ENCODE results near the gene BUD23.
A peak's percentile ranks its signal among the peaks of the same experiment; 100 is the strongest.

Gene BUD23

DNA sequence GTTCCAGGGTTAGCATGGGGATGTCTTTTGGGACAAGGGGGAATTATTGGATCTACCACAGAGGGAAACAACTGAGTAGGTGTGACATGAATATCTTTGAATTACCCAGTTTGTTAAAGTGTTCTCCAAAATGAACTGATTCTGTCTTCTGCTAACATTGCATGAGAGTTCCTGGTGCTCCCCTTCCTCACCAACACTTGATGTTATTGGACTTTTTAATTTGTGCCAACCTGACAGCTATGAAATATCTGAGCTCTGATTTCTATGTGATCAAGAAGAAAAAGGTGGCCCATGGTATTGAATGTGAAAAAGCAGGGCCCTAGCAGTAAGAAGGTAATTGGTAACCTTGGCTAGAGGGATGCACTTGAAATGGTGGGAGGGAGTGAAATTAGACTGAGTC, 20.4 kb upstream of the BUD23 start:
- H3K27me3 ChIP-seq (ENCODE audit: insufficient read depth, low read length, poor library complexity): no peaks in the 10 kb centered on the region
- H4K20me1 ChIP-seq (ENCODE audit: insufficient read depth, low read length): no peaks in the 10 kb centered on the region
- H3K4me2 ChIP-seq (ENCODE audit: insufficient read depth, low read length): no peak overlapping the region

DNA sequence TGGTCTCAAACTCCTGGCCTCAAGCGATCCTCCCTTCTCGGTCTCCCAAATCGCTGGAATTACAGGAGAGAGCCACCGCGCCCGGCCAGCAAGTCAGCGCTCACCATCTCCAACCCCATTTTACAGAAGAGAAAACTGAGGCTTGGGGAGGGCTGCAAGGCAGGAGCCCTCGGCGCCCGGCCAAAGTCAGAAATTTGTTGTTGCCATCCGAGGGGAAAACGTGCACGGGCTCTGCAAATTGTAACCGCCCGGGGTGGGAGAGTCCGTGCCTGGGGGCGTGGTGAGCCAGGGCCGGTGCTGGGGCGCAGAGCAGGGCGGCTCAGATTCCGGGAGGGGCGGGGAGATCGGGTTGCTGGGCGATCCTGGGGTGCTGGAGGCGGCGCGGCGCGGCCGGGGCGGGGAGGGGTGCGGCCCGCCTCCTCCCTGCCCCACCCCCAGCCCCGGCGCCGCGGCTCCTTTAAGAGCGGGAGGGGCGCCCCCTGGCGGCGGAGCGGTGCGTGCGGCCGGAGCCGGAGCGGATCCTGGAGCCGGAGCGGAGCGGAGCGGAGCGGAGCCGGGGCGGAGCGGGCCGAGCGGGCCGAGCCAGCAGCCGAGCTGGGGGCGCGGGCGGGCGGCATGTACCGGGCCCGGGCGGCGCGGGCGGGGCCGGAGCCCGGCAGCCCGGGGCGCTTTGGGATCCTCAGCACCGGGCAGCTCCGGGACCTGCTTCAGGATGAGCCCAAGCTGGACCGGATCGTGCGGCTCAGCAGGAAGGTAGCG, 15.9 kb upstream of the BUD23 start, which contains the start of gene VPS37D:
VPS37D (plus strand) TSS at position 488 of the 759 bp plus-strand sequence; CDS start at position 616, 128 bp downstream.
- Histone ChIP-seq H3K9me3 (ENCODE audit: insufficient read depth, low read length, severe bottlenecking) (peaks cover 3% of the 10 kb centered on the region), H2AFZ (ENCODE audit: low read depth, low read length) (peak within 1 kb of the TSS; percentile 77), H3K9ac (ENCODE audit: low read depth, low read length) (peak within 1 kb of the TSS; percentile 59), H3K36me3 (ENCODE audit: insufficient read depth, low read length) (no peaks in the 10 kb centered on the region), H3K79me2 (ENCODE audit: insufficient read depth, low read length) (no peaks in the 10 kb centered on the region), H3K4me1 (ENCODE audit: insufficient read depth, low read length) (peaks cover 11% of the 10 kb centered on the region), H3K4me2 (ENCODE audit: insufficient read depth, low read length) (peak within 1 kb of the TSS; percentile 76), H3K27me3 (ENCODE audit: insufficient read depth, low read length, poor library complexity) (peaks cover 6% of the 10 kb centered on the region), H3K27ac (ENCODE audit: low read length) (no peak within 1 kb of the TSS), H3K4me3 (ENCODE audit: low read depth in 1 of 2, low read length in 2 of 2) (peak within 1 kb of the TSS; percentile 2 to 56; a peak in 3 of 4 replicates), H4K20me1 (ENCODE audit: insufficient read depth, low read length) (no peaks in the 10 kb centered on the region)
- ATAC-seq (ENCODE audit: insufficient read depth, low read depth): peak; percentile 92
- peak; percentile 86 for DNase-seq
- TF ChIP-seq, protein P1, sequence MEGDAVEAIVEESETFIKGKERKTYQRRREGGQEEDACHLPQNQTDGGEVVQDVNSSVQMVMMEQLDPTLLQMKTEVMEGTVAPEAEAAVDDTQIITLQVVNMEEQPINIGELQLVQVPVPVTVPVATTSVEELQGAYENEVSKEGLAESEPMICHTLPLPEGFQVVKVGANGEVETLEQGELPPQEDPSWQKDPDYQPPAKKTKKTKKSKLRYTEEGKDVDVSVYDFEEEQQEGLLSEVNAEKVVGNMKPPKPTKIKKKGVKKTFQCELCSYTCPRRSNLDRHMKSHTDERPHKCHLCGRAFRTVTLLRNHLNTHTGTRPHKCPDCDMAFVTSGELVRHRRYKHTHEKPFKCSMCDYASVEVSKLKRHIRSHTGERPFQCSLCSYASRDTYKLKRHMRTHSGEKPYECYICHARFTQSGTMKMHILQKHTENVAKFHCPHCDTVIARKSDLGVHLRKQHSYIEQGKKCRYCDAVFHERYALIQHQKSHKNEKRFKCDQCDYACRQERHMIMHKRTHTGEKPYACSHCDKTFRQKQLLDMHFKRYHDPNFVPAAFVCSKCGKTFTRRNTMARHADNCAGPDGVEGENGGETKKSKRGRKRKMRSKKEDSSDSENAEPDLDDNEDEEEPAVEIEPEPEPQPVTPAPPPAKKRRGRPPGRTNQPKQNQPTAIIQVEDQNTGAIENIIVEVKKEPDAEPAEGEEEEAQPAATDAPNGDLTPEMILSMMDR (IDR thresholded peaks at IDR 0.05; ENCODE audit: borderline replicate concordance, extremely low read depth, low read length, poor library complexity, severe bottlenecking): peak; percentile 82
- TF ChIP-seq EZH2 (IDR thresholded peaks at IDR 0.05; ENCODE audit: borderline replicate concordance, low read depth, low read length, severe bottlenecking): no peak

More for the DNA sequence above, 20.4 kb upstream of the BUD23 start:
- peaks cover 3% of the 10 kb centered on the region for H3K9me3 ChIP-seq (ENCODE audit: insufficient read depth, low read length, severe bottlenecking)
- no peak overlapping the region for H3K9ac ChIP-seq (ENCODE audit: low read depth, low read length)
- H3K4me1 ChIP-seq (ENCODE audit: insufficient read depth, low read length): peaks cover 4% of the 10 kb centered on the region
- H3K27ac ChIP-seq (ENCODE audit: low read length): no peak overlapping the region
- H3K4me3 ChIP-seq (ENCODE audit: low read depth in 1 of 2, low read length in 2 of 2): no peak overlapping the region
- H3K36me3 ChIP-seq (ENCODE audit: insufficient read depth, low read length): no peaks in the 10 kb centered on the region
- no peaks in the 10 kb centered on the region for H3K79me2 ChIP-seq (ENCODE audit: insufficient read depth, low read length)
- ATAC-seq (ENCODE audit: insufficient read depth, low read depth) (no peak), DNase-seq (no peak)
- no peak for TF ChIP-seq EZH2 (IDR thresholded peaks at IDR 0.05; ENCODE audit: borderline replicate concordance, low read depth, low read length, severe bottlenecking)
- TF ChIP-seq, protein P1 (IDR thresholded peaks at IDR 0.05; ENCODE audit: borderline replicate concordance, extremely low read depth, low read length, poor library complexity, severe bottlenecking): no peak
- H2AFZ ChIP-seq (ENCODE audit: low read depth, low read length): no peak overlapping the region

DNA sequence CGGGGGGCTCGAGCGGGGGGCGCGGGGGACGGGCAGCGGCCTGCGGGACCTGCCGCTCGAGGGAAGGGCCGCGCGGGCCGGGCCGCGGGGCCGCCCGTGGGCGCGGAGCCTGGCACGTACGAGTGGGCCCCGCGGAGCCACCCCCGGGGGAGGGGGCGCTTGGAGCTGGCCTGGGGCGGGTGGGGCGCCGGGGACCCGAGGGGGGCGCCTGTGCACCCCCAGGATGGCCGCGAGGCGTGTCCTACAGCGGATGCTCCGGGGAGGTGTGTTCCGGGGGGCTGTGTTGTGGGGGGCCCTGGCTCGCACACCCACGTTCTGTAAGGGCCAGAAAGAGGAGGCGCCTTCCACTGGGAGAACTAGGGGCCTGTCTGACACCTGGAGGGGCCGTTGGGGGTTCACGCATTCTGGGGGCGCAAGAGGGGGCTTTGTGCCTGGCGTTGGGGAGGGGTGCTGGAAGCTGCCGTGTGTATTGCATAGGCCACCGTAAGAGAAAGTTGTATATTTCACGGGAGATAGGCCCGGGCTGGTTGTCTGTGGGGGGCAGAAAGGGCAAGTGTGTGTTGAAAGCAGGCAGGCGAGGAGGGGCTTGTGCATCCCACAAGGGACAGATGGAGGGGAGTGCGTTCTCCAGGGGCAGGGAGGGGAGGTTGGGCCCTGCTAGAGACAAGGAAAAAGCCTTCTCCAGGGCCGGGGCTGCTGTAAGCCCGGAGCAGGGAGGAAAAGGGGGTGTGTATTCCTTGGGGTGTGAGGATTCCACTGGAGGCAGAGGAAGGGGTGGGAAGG, 15.1 kb upstream of the BUD23 start:
- Histone ChIP-seq H3K27ac (ENCODE audit: low read length) (no peak overlapping the region), H2AFZ (ENCODE audit: low read depth, low read length) (peak overlapping the region; percentile 56; the same call in 1 of the 2 replicates), H3K9me3 (ENCODE audit: insufficient read depth, low read length, severe bottlenecking) (no peaks in the 10 kb centered on the region), H3K36me3 (ENCODE audit: insufficient read depth, low read length) (no peaks in the 10 kb centered on the region), H3K4me3 (ENCODE audit: low read depth in 1 of 2, low read length in 2 of 2) (peak overlapping the region; percentile 2 to 56; a peak in 3 of 4 replicates), H3K79me2 (ENCODE audit: insufficient read depth, low read length) (no peaks in the 10 kb centered on the region), H3K9ac (ENCODE audit: low read depth, low read length) (peak overlapping the region; percentile 59), H3K4me2 (ENCODE audit: insufficient read depth, low read length) (peak overlapping the region; percentile 76), H3K4me1 (ENCODE audit: insufficient read depth, low read length) (peaks cover 11% of the 10 kb centered on the region), H3K27me3 (ENCODE audit: insufficient read depth, low read length, poor library complexity) (peaks cover 6% of the 10 kb centered on the region), H4K20me1 (ENCODE audit: insufficient read depth, low read length) (no peaks in the 10 kb centered on the region)
- TF ChIP-seq, protein P1 (IDR thresholded peaks at IDR 0.05; ENCODE audit: borderline replicate concordance, extremely low read depth, low read length, poor library complexity, severe bottlenecking): no peak
- TF ChIP-seq EZH2 (IDR thresholded peaks at IDR 0.05; ENCODE audit: borderline replicate concordance, low read depth, low read length, severe bottlenecking): no peak
- DNase-seq (no peak), ATAC-seq (ENCODE audit: insufficient read depth, low read depth) (no peak)

All from DND-41 (cell line).